Stomach (tissue), 4 donors: ENCODE measurements around the gene BIN1.

Experiments used
- POLR2A ChIP-seq, 4 donors: fragments of 450-650 bp; IDR thresholded peaks; one replicate each; pipeline ENCODE4 v1.6.1; 2016; ENCODE audit warnings: antibody characterized with exemption in 4 of 4, control low read depth in 2 of 4, mild to moderate bottlenecking in 1 of 4, moderate library complexity in 1 of 4
- POLR2AphosphoS5 ChIP-seq, 3 donors: sonication (generic); formaldehyde crosslinking; IDR thresholded peaks; one replicate each; pipeline ENCODE4 v1.6.1; 2016; ENCODE audit warnings: antibody characterized with exemption in 3 of 3

DNA sequence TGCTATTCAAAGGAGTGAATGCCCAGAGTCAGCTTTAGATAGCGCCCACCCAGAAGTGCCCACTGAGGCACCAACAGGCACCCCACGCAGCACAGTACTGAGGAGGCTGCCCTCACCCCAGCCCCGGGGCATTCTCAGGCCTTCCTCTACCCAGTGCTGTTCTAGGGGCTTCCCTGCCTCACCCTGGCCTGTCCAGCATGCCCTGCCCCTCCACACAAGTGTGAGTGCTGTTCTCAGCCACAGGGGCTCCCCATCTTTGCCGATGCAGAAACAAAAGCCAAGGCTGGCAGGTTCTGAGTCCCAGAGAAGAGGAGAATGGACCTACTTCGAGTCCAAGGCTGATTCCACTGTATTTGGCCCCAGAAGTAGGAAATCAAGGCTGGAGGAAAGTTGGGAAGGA is 15.8 kb downstream of the BIN1 start:
- TF ChIP-seq POLR2AphosphoS5 (IDR thresholded peaks at IDR 0.05): no peak
- TF ChIP-seq POLR2A (IDR thresholded peaks at IDR 0.05): no peak
